Brain microvascular endothelial cell (primary cell): ENCODE results near the gene AFP.

Source experiments
- DNase-seq: peaks from one replicate; pipeline ENCODE4 v3.0.0-alpha.2; 2020
- H3K27ac ChIP-seq: fragments of 250-450 bp; sonication (Bioruptor Pico); 2 replicates; pipeline ENCODE4 v1.5.1; 2020; ENCODE audit warnings: mild to moderate bottlenecking, moderate library complexity
- H3K27me3 ChIP-seq: fragments of 250-450 bp; sonication (Bioruptor Pico); replicated peaks from 2 replicates; pipeline ENCODE4 v1.5.1; 2020; ENCODE audit warnings: mild to moderate bottlenecking
- H3K36me3 ChIP-seq: fragments of 250-450 bp; sonication (Bioruptor Pico); replicated peaks from 2 replicates; pipeline ENCODE4 v1.5.1; 2020; ENCODE audit warnings: mild to moderate bottlenecking
- H3K4me3 ChIP-seq: 2 replicates; pipeline ENCODE4 v1.5.1; 2011; ENCODE audit warnings: low read depth, mild to moderate bottlenecking, control low read depth, low read length, moderate library complexity
- CTCF ChIP-seq: IDR thresholded peaks from 2 replicates; pipeline ENCODE4 v1.5.1; 2011; ENCODE audit warnings: low read depth, mild to moderate bottlenecking, moderate library complexity, low read length, control low read depth, inconsistent platforms; ENCODE audit errors: missing control alignments
- in situ Hi-C: cut with HindIII; loops from 2 replicates; pipeline ENCODE4 v1.10.0; 2017; ENCODE audit warnings: low sequenced_read_pairs, low pct_ligation_motif_present

The AFP gene

GRCh38 chr4:73438582-73439215 lies 2.7 kb downstream of the AFP start:
- Histone ChIP-seq H3K36me3 (no peaks in the 10 kb centered on the region), H3K4me3 (no peak overlapping the region), H3K27ac (no peak overlapping the region), H3K27me3 (no peaks in the 10 kb centered on the region)
- DNase-seq, result peak; percentile 27
- no peak for TF ChIP-seq CTCF
- in situ Hi-C loops, result no loop called here

GRCh38 chr4:73439445-73439844 lies 3.4 kb downstream of the AFP start:
- in situ Hi-C loops, result no loop called here
- Histone ChIP-seq H3K27ac (no peak overlapping the region), H3K27me3 (no peaks in the 10 kb centered on the region), H3K36me3 (no peaks in the 10 kb centered on the region), H3K4me3 (no peak overlapping the region)
- TF ChIP-seq CTCF, result no peak
- no peak for DNase-seq

- H3K36me3 ChIP-seq, result no peaks in the 10 kb centered on the region
- no peaks in the 10 kb centered on the region for H3K27me3 ChIP-seq
- no peak for DNase-seq
- no peak overlapping the region for H3K4me3 ChIP-seq
- TF ChIP-seq CTCF, result no peak
- no peak overlapping the region for H3K27ac ChIP-seq
- in situ Hi-C loops, result no loop called here
Observed at GRCh38 chr4:73439991-73440390, 4.0 kb downstream of the AFP start.

- Histone ChIP-seq H3K27ac (no peak overlapping the region), H3K4me3 (no peak overlapping the region), H3K27me3 (no peaks in the 10 kb centered on the region), H3K36me3 (no peaks in the 10 kb centered on the region)
- in situ Hi-C loops, result no loop called here
- DNase-seq, result no peak
- no peak for TF ChIP-seq CTCF
Observed at GRCh38 chr4:73440653-73441052, 4.6 kb downstream of the AFP start.

- Histone ChIP-seq H3K27me3 (no peaks in the 10 kb centered on the region), H3K27ac (no peak overlapping the region), H3K36me3 (no peaks in the 10 kb centered on the region), H3K4me3 (no peak overlapping the region)
- in situ Hi-C loops, result no loop called here
- DNase-seq, result no peak
- TF ChIP-seq CTCF, result no peak
Observed at GRCh38 chr4:73442275-73442674, 6.3 kb downstream of the AFP start.

- no peaks in the 10 kb centered on the region for H3K36me3 ChIP-seq
- no peak overlapping the region for H3K4me3 ChIP-seq
- in situ Hi-C loops, result no loop called here
- H3K27me3 ChIP-seq, result no peaks in the 10 kb centered on the region
- no peak for TF ChIP-seq CTCF
- DNase-seq, result no peak
- H3K27ac ChIP-seq, result no peak overlapping the region
Observed at GRCh38 chr4:73443224-73443623, 7.2 kb downstream of the AFP start.
